GM21786 (cell line): ENCODE measurements around the gene LHX5.

ENCODE experiments used
- ATAC-seq: cut with Tn5 transposase; IDR thresholded peaks from one replicate; pipeline ENCODE4 v1.9.1; 2021; ENCODE audit not compliant: unreplicated experiment

The LHX5 gene

DNA sequence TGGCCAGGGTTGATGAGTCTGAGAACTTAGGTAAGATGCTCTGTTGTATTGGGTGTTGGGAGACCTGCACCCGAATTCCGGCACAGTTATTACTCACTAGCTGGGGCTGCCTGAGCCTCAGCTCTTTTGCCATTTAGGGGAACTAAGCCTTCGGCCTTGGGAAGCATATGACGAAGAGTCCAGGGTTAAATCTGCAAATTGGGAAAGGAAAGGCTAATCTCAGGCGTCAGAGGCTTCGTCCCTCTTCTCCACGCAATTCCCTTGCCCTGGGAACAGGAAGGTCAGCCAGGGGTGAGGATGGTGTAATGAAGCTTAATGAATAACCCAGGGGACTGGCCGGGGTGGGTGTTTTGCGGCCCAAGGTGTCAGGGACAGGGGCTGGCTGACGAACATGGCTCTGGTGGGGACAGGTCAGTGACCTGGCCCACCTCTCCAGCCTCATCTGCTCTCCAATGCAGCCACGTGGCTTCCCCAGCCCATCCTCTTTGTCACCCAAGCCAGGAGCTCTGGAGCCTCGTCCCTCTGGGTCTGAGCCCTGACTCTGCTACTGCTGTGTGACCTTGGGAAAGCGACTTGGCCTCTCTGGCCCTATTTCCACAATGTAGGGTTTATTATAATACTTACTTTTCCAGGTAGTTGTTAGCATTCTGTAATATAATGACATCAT is 53.3 kb downstream of the LHX5 start:
- ATAC-seq: no peak

DNA sequence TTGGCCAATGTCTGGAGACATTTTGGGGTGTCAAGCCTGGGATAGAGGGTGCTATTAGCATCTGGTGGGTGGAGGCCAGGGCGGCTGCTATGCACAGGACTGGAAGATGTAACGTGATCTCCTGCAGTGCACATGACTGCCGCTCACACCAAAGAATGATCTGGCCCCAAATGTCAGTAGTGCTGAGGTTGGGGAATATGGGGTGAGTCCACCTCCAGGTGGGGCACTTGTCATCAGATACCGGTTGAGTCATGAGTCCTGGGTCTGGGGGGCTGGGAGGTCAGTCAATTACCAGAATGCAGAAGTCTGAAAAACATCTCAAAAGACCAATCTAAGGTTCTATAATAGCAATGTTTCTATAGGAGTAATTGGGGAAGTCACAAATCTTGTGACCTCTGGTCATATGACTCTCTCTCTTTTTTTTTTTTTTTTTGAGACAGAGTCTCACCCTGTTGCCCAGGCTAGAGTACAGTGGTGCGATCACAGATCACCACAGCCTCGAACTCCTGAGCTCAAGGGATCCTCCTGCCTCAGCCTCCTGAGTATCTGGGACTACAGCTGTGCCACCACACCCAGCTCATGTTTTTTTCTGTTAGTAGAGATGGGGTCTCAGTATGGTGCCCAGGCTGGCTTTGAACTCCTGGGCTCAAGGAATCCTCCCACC is 55.4 kb downstream of the LHX5 start:
- no peak for ATAC-seq

DNA sequence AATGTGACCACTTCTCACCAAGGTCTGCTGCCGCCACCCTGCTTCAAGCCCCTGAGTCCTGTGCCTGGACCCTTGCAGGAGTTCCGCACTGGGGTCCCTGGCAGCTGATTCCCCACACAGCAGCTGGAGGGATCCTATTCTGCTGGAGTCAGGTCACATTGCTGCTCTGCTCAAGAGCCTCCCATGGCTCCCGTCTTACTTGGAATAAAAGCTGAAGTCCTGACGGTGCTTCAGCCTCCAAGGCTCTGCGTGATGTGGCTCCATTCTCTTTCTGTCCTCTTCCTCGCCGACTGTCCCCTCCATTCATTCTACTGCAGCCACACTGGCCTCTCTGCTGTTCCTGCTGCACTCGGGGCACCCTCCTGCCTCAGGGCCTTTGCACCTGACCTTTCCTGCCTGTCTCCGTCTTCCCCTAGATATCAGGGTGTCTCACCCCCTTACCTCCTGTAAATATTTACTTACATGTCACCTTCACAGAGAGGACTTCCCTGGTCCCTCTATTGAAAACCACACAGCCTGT is 57.1 kb downstream of the LHX5 start:
- no peak for ATAC-seq

DNA sequence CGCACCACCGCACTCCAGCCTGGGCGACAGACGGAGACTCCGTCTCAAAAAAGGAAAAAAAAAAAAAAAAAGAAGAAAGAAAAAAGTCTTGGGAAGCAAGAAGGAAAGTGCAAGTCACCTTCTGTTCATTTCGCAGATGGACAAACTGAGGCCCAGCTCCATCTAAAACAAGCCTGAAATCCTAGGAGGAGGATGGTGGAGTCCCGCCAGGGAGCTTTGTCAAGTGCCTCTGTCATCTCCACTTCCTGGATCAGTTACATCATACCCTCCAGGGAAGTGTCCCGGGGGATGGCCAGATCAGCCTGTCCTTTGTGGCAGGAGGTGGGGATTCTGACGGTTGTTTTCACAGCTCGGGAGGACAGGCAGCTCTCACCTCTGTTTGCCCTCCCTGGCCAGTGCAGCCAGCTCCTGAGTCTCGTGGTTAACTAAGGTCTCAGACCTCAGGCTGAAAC is 58.2 kb downstream of the LHX5 start:
- ATAC-seq: no peak
